Astrocyte of the cerebellum (primary cell): ENCODE results near the gene HIVEP1.

ENCODE experiments used
- DNase-seq: peaks from one replicate; pipeline ENCODE4 v3.0.0-alpha.2; 2011; ENCODE audit warnings: low read depth
- H3K4me3 ChIP-seq: 2 replicates; pipeline ENCODE4 v1.5.1; 2011; ENCODE audit warnings: mild to moderate bottlenecking, low read depth, low read length, moderate library complexity
- in situ Hi-C: cut with HindIII; loops from 2 replicates; pipeline ENCODE4 v1.10.0; 2017; ENCODE audit warnings: low sequenced_read_pairs
- TF ChIP-seq, protein P1 (sequence below): IDR thresholded peaks from 2 replicates; pipeline ENCODE4 v1.5.1; 2012; ENCODE audit warnings: low read length, low read depth, moderate library complexity, mild to moderate bottlenecking; ENCODE audit errors: missing control alignments

HIVEP1 gene

GRCh38 chr6:12182676-12183075 is 170.6 kb downstream of the HIVEP1 start:
- DNase-seq, result no peak
- TF ChIP-seq, protein P1, sequence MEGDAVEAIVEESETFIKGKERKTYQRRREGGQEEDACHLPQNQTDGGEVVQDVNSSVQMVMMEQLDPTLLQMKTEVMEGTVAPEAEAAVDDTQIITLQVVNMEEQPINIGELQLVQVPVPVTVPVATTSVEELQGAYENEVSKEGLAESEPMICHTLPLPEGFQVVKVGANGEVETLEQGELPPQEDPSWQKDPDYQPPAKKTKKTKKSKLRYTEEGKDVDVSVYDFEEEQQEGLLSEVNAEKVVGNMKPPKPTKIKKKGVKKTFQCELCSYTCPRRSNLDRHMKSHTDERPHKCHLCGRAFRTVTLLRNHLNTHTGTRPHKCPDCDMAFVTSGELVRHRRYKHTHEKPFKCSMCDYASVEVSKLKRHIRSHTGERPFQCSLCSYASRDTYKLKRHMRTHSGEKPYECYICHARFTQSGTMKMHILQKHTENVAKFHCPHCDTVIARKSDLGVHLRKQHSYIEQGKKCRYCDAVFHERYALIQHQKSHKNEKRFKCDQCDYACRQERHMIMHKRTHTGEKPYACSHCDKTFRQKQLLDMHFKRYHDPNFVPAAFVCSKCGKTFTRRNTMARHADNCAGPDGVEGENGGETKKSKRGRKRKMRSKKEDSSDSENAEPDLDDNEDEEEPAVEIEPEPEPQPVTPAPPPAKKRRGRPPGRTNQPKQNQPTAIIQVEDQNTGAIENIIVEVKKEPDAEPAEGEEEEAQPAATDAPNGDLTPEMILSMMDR, result no peak
- in situ Hi-C loops, result no loop called here
- H3K4me3 ChIP-seq, result no peak overlapping the region

DNA sequence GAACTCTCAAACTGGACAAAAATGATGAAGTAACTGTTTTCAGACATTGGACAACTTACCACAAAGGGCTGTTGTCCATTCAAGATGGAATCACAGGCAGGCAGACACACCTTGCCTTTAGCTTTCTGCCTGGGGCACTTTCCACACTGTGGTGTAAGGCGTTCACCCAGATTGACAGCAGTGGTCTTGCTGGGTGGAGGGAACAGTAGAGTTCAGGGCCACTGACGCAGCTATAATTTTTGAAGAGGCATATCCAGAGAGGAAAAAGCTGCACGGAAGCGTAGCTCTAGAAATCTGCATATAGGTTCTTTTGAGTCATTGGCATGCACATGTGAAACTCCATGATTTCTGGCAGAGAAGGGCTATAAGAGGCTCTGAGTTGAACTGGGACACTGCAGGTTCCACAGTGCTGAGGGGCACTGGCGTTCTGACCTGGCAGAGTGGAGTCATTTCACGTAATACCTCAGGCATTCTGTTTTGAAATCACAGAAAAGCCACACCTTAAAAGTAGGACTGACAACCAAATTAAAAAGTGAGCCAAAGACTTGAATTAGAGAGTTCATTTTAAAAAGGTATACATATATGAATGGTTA is 173.1 kb downstream of the HIVEP1 start:
- no peak overlapping the region for H3K4me3 ChIP-seq
- TF ChIP-seq, protein P1, result no peak
- DNase-seq, result no peak
- in situ Hi-C loops, result no loop called here

DNA sequence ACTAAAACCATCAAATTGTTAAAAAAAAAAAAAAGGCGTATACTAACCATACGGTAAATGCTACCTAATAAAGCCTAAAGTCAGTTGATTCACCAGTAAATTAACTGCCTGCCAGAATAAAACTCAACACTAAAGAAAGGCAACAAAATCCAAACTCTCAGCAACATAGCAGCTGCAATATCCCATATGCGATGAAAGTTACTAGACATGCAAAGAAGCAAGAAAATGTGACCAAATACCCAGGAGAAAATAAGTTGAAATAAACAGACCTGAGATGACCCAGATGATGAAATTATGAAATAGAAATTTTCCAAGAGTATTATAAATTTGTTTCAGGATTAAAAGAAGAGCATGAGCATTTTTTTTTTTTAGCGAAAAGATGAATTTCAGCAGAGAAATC is 174.4 kb downstream of the HIVEP1 start:
- TF ChIP-seq, protein P1, result no peak
- no peak for DNase-seq
- in situ Hi-C loops, result no loop called here
- no peak overlapping the region for H3K4me3 ChIP-seq

DNA sequence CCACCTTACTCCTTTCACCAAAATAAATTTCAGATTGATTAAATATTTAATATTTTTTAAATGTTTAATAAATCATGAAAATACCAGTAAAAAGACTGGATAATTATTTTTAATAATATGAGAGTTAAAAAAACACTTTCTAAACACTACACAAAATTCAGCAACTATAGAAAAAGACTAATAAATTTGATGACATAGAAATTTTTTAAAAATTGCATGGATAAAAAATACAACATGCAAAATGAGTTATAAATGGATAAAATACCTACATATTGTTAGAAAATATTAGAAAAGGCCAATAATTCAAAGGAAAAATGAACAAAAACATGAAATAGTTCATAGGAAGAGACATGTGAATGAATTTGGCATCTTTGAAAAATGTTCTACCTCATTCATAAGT is 177.0 kb downstream of the HIVEP1 start:
- TF ChIP-seq, protein P1, result no peak
- no peak for DNase-seq
- in situ Hi-C loops, result no loop called here
- no peak overlapping the region for H3K4me3 ChIP-seq

DNA sequence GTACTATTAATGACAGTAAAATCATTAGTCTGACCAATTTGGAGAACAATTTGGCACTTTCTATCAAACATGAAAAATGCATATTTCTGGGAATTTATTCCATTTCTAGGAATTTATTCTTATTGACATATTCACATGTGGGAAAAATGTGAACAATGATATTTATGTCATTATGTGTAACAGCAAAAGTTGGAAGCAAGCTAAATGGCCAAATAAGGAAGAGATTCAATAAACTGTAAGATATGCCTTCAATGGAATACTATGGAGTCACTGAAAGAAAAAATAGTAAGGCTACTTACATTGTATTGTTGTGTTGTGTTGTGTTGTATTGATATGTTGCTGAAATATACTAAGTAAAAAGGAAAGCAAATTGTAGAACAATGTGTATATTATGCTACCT is 177.5 kb downstream of the HIVEP1 start:
- H3K4me3 ChIP-seq, result no peak overlapping the region
- no peak for DNase-seq
- TF ChIP-seq, protein P1, result no peak
- in situ Hi-C loops, result no loop called here

DNA sequence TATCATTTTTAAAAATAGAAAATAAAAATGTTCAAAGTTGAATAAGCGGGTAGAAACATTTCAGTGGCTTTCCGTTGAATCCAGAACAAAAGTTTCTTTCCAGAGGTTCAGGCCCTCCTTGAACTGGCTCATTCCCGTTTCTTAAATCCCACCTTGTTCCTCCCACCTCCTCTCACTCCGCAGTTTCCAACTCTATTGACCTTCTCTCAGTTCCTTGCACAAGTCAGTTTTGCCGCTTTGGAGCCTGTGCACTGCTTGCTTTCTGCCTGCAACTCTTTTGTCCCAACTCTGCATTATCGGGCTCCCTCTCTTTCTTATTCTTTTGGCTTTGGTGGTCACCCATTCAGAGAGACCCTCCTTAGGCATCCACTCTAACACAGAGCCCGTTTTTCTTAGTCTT is 178.1 kb downstream of the HIVEP1 start:
- TF ChIP-seq, protein P1, result no peak
- no peak for DNase-seq
- in situ Hi-C loops, result no loop called here
- H3K4me3 ChIP-seq, result no peak overlapping the region
